Measurements from ENCODE around the gene BRS3. TPM values are rescaled to one million over a fixed set of nuclear protein-coding genes. Genes with fewer than 3 reads are reported as not detected.

The BRS3 gene
- total and polyA plus RNA-seq, 2 experiments from 2014 or later = not detected

DNA sequence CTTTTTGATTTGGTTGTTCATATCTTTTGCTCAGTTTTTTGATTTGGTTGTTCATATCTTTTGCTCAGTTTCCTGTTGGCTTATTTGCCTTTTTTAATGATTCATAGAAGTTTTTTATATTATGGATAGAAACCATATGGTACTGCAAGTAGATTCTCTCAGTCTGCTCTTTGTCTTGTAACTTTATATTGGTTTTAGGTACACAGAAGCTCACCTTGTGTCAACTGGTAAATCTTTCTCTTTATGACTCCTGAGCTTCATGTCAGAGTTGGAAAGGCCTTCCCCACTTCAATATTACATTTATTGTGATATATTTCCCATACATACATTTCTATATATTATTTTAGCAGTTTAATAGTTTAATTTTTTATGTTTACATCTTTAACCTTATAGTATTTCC is 36.0 kb downstream of the BRS3 start:
- H3K27ac ChIP-seq (ENCODE audit: low read depth) = no peak overlapping the region
- TF ChIP-seq, protein P1, sequence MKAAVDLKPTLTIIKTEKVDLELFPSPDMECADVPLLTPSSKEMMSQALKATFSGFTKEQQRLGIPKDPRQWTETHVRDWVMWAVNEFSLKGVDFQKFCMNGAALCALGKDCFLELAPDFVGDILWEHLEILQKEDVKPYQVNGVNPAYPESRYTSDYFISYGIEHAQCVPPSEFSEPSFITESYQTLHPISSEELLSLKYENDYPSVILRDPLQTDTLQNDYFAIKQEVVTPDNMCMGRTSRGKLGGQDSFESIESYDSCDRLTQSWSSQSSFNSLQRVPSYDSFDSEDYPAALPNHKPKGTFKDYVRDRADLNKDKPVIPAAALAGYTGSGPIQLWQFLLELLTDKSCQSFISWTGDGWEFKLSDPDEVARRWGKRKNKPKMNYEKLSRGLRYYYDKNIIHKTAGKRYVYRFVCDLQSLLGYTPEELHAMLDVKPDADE (IDR thresholded peaks at IDR 0.05) = no peak
- no peak for TF ChIP-seq ZNF114 (CRISPR knock-in tag; IDR thresholded peaks at IDR 0.05)
- TF ChIP-seq, protein P2, sequence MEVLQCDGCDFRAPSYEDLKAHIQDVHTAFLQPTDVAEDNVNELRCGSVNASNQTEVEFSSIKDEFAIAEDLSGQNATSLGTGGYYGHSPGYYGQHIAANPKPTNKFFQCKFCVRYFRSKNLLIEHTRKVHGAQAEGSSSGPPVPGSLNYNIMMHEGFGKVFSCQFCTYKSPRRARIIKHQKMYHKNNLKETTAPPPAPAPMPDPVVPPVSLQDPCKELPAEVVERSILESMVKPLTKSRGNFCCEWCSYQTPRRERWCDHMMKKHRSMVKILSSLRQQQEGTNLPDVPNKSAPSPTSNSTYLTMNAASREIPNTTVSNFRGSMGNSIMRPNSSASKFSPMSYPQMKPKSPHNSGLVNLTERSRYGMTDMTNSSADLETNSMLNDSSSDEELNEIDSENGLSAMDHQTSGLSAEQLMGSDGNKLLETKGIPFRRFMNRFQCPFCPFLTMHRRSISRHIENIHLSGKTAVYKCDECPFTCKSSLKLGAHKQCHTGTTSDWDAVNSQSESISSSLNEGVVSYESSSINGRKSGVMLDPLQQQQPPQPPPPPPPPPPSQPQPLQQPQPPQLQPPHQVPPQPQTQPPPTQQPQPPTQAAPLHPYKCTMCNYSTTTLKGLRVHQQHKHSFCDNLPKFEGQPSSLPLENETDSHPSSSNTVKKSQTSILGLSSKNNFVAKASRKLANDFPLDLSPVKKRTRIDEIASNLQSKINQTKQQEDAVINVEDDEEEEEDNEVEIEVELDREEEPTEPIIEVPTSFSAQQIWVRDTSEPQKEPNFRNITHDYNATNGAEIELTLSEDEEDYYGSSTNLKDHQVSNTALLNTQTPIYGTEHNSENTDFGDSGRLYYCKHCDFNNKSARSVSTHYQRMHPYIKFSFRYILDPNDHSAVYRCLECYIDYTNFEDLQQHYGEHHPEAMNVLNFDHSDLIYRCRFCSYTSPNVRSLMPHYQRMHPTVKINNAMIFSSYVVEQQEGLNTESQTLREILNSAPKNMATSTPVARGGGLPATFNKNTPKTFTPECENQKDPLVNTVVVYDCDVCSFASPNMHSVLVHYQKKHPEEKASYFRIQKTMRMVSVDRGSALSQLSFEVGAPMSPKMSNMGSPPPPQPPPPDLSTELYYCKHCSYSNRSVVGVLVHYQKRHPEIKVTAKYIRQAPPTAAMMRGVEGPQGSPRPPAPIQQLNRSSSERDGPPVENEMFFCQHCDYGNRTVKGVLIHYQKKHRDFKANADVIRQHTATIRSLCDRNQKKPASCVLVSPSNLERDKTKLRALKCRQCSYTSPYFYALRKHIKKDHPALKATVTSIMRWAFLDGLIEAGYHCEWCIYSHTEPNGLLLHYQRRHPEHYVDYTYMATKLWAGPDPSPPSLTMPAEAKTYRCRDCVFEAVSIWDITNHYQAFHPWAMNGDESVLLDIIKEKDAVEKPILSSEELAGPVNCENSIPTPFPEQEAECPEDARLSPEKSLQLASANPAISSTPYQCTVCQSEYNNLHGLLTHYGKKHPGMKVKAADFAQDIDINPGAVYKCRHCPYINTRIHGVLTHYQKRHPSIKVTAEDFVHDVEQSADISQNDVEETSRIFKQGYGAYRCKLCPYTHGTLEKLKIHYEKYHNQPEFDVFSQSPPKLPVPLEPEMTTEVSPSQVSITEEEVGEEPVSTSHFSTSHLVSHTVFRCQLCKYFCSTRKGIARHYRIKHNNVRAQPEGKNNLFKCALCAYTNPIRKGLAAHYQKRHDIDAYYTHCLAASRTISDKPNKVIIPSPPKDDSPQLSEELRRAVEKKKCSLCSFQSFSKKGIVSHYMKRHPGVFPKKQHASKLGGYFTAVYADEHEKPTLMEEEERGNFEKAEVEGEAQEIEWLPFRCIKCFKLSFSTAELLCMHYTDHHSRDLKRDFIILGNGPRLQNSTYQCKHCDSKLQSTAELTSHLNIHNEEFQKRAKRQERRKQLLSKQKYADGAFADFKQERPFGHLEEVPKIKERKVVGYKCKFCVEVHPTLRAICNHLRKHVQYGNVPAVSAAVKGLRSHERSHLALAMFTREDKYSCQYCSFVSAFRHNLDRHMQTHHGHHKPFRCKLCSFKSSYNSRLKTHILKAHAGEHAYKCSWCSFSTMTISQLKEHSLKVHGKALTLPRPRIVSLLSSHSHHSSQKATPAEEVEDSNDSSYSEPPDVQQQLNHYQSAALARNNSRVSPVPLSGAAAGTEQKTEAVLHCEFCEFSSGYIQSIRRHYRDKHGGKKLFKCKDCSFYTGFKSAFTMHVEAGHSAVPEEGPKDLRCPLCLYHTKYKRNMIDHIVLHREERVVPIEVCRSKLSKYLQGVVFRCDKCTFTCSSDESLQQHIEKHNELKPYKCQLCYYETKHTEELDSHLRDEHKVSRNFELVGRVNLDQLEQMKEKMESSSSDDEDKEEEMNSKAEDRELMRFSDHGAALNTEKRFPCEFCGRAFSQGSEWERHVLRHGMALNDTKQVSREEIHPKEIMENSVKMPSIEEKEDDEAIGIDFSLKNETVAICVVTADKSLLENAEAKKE (CRISPR knock-in tag; IDR thresholded peaks at IDR 0.05) = no peak
- TF ChIP-seq EZH2phosphoT487 (IDR thresholded peaks at IDR 0.05; ENCODE audit: unreplicated experiment) = no peak
- no peak for TF ChIP-seq STAT1 (IDR thresholded peaks at IDR 0.05; ENCODE audit: unreplicated experiment)
- no peak for TF ChIP-seq JUNB (IDR thresholded peaks at IDR 0.05; ENCODE audit: unreplicated experiment)
- no peak for TF ChIP-seq EZH2 (IDR thresholded peaks at IDR 0.05; ENCODE audit: low read depth, unreplicated experiment)
- no peak for TF ChIP-seq NANOG (IDR thresholded peaks at IDR 0.05; ENCODE audit: borderline replicate concordance)
- TF ChIP-seq, protein P3, sequence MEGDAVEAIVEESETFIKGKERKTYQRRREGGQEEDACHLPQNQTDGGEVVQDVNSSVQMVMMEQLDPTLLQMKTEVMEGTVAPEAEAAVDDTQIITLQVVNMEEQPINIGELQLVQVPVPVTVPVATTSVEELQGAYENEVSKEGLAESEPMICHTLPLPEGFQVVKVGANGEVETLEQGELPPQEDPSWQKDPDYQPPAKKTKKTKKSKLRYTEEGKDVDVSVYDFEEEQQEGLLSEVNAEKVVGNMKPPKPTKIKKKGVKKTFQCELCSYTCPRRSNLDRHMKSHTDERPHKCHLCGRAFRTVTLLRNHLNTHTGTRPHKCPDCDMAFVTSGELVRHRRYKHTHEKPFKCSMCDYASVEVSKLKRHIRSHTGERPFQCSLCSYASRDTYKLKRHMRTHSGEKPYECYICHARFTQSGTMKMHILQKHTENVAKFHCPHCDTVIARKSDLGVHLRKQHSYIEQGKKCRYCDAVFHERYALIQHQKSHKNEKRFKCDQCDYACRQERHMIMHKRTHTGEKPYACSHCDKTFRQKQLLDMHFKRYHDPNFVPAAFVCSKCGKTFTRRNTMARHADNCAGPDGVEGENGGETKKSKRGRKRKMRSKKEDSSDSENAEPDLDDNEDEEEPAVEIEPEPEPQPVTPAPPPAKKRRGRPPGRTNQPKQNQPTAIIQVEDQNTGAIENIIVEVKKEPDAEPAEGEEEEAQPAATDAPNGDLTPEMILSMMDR (conservative IDR thresholded peaks at IDR 0.05; ENCODE audit: low read depth in 2 of 2) = no peak
- no peak for TF ChIP-seq CREB1 (CRISPR knock-in tag; IDR thresholded peaks at IDR 0.05; ENCODE audit: low read depth)
- TF ChIP-seq ZNF331 (CRISPR knock-in tag; IDR thresholded peaks at IDR 0.05; ENCODE audit: low read depth) = no peak
- no peaks in the 10 kb centered on the region for H3K9me2 ChIP-seq (ENCODE audit: insufficient read depth)
- H2AFZ ChIP-seq = no peak overlapping the region
- H3K4me1 Mint-ChIP-seq = peaks cover 5% of the 10 kb centered on the region; the same call in 1 of the 3 replicates
- DNase-seq (ENCODE audit: low spot score) = no peak
- no peaks in the 10 kb centered on the region for H3K36me3 ChIP-seq (ENCODE audit: insufficient read depth)
- no peaks in the 10 kb centered on the region for H3F3A ChIP-seq (replicated peaks; ENCODE audit: low read depth)
- no peak overlapping the region for H3K4me2 ChIP-seq
- H3K4me1 ChIP-seq (ENCODE audit: insufficient read depth) = no peaks in the 10 kb centered on the region
- H3K79me2 ChIP-seq (replicated peaks; ENCODE audit: insufficient read depth) = no peaks in the 10 kb centered on the region
- H3K36me3 Mint-ChIP-seq (ENCODE audit: low read depth) = no peaks in the 10 kb centered on the region
- H3K27me3 Mint-ChIP-seq (ENCODE audit: insufficient read depth, low read depth, poor library complexity) = no peaks in the 10 kb centered on the region
- H3K27me3 ChIP-seq (ENCODE audit: insufficient read depth) = no peaks in the 10 kb centered on the region
- H4K20me1 ChIP-seq (replicated peaks; ENCODE audit: insufficient read depth) = no peaks in the 10 kb centered on the region
- no peak for ATAC-seq
- H3K9me3 Mint-ChIP-seq = no peaks in the 10 kb centered on the region
- no peak overlapping the region for H3K4me3 ChIP-seq
- H3K4me3 Mint-ChIP-seq = no peak overlapping the region
- H3K27ac Mint-ChIP-seq = no peak overlapping the region
